Heart right ventricle (tissue), 16 donors: ENCODE measurements around the gene TSPAN11. TPM values are rescaled to one million over a fixed set of nuclear protein-coding genes. Genes with fewer than 3 reads are reported as not detected.

ENCODE experiments used
- ATAC-seq, 8 donors: fragments of 200-7000 bp; cut with Tn5 transposase; one replicate each; pipeline ENCODE4 v1.9.1; 2020; ENCODE audit warnings: mild to moderate bottlenecking in 8 of 8, moderate library complexity in 8 of 8, moderate number of reproducible peaks in 1 of 8
- DNase-seq, 2 donors: peaks; one replicate each; pipeline ENCODE4 v3.0.0-alpha.2; 2020
- H3K27ac ChIP-seq, 10 donors: fragments of 200-600 bp; sonication (generic) in 2 of 10; one replicate each; pipeline versions ENCODE4 v1.5.0 to v1.8.0; 2020 to 2022; ENCODE audit warnings: mild to moderate bottlenecking in 3 of 10
- H3K27me3 ChIP-seq, 7 donors: fragments of 200-600 bp; one replicate each; pipeline ENCODE4 v1.8.0; 2021 to 2022; ENCODE audit warnings: mild to moderate bottlenecking in 2 of 7
- H3K36me3 ChIP-seq, 9 donors: fragments of 200-600 bp; sonication (generic) in 1 of 9; one replicate each; pipeline versions ENCODE4 v1.5.0 to v1.8.0; 2020 to 2022; ENCODE audit warnings: mild to moderate bottlenecking in 2 of 9
- H3K4me1 ChIP-seq, 9 donors: fragments of 200-600 bp; sonication (generic) in 1 of 9; one replicate each; pipeline versions ENCODE4 v1.5.0 to v1.8.0; 2020 to 2022; ENCODE audit warnings: mild to moderate bottlenecking in 4 of 9
- H3K4me3 ChIP-seq, 10 donors: fragments of 200-600 bp; sonication (generic) in 2 of 10; one replicate each; pipeline versions ENCODE4 v1.5.0 to v1.8.0; 2020 to 2022; ENCODE audit warnings: mild to moderate bottlenecking in 7 of 10, moderate library complexity in 2 of 10
- H3K9me3 ChIP-seq, 11 donors: fragments of 200-600 bp in 10 of 11; sonication (generic) in 2 of 11; one replicate each; pipeline versions ENCODE4 v1.5.0 to v1.8.0; 2013 to 2022; ENCODE audit warnings: mild to moderate bottlenecking in 2 of 11, control low read depth in 1 of 11, moderate library complexity in 1 of 11
- CTCF ChIP-seq, 9 donors: fragments of 200-600 bp; sonication (generic) in 2 of 9; IDR thresholded peaks; one replicate each; pipeline versions ENCODE4 v1.5.0 to v1.8.0; 2021 to 2022; ENCODE audit warnings: antibody characterized with exemption in 9 of 9, mild to moderate bottlenecking in 5 of 9, moderate library complexity in 1 of 9
- WGBS, 2 donors: extraction: QIAGEN DNeasy Blood & Tissue Kit; methylation state at CpG; one replicate each; pipeline ENCODE4 v1.1.7; 2013; ENCODE audit warnings: inconsistent platforms in 1 of 2; 5-methylcytosine and 5-hydroxymethylcytosine counted together
- intact Hi-C, 10 donors: fragments of 100-400 bp; cut with DNase I; formaldehyde crosslinking; loops; one replicate each; pipeline versions ENCODE4 v1.11.1 to v1.14.2; 2022
- polyA plus RNA-seq, 2 donors: library from polyadenylated mRNA; stranded (reverse); fragments of 200-250 nt; gene quantifications; one replicate each; pipeline ENCODE4 v1.2.3, GENCODE V29; 2013
- total RNA-seq, 10 donors: library from RNA; stranded (reverse); fragmentation: NEBNext Ultra II Directional in 3 of 10; extraction: Animal tissue kit (Norgen Biotek cat#: 25700) in 3 of 10; gene quantifications; one replicate each; pipeline versions ENCODE4 v1.2.1 to v1.2.4, GENCODE V29; 2021 to 2023
- donor health status: Arrhythmogenic right ventricular cardiomyopathy.
- donor health status: ischemic (EF 13 %, LVEDD 7.1; RV severe dilation, severe dysfunction).
- donor health status: healthy with polysubstance abuse.
- donor health status: DM: no; HTN: yes; CAD: no.
- donor health status: DM: no; HTN: no; CAD: no.
- donor health status: ischemic (EF 25% LVEDD 6.9; RV normal size, moderate dysfunction).
- donor health status: ischemic (EF 25% LVEDD 5.7; RV mildly dilated, moderate dysfunction).
- donor health status: healthy.
- donor health status: DM: yes; HTN: yes; CAD: no.
- donor health status: Ischemic cardiomyopathy.
- donor health status: ischemic (EF 35%, LVEDD 5.7; RV mildly dilated, moderate dysfunction).
- donor health status: nonischemic (EF 11% LVEDD 7.7; RV severe dilation, severe dysfunction).
- donor health status: DM: yes; HTN: yes; CAD: no.
- donor health status: PGD.
- donor health status: ischemic (EF 29% LVEDD 5.4; RV normal size, mild dysfunction).
- donor health status: nonischemic (EF 23%, LVEDD 6.1; RV moderate dilation, normal function).

Gene TSPAN11
- total and polyA plus RNA-seq, 12 donors, result 0.60 to 2.9 (median 0.94) TPM

- Histone ChIP-seq H3K4me1 (no peaks in the 10 kb centered on the region), H3K36me3 (no peaks in the 10 kb centered on the region), H3K4me3 (no peak overlapping the region), H3K27ac (no peak overlapping the region), H3K9me3 (no peaks in the 10 kb centered on the region), H3K27me3 (peaks cover 0 to 3% (median 0%) of the 10 kb centered on the region in 7 donors)
- 48 to 55% methylated on average over 2 of the region's 2 CpGs for WGBS, 2 donors
- ATAC-seq (no peak), DNase-seq (no peak)
- intact Hi-C loops, result no loop called here
- TF ChIP-seq CTCF (IDR thresholded peaks at IDR 0.05), result no peak
Observed at GRCh38 chr12:30936036-30936435, 9.5 kb downstream of the TSPAN11 start.

- Histone ChIP-seq H3K9me3 (no peaks in the 10 kb centered on the region), H3K4me1 (no peaks in the 10 kb centered on the region), H3K27ac (no peak overlapping the region), H3K4me3 (no peak overlapping the region), H3K27me3 (peaks cover 0 to 3% (median 0%) of the 10 kb centered on the region in 7 donors), H3K36me3 (no peaks in the 10 kb centered on the region)
- intact Hi-C loops, result no loop called here
- WGBS, 2 donors, result 91 to 97% methylated on average over 4 of the region's 4 CpGs
- DNase-seq, result no peak
- ATAC-seq, result no peak
- TF ChIP-seq CTCF (IDR thresholded peaks at IDR 0.05), result no peak
Observed at GRCh38 chr12:30939234-30939633, 12.7 kb downstream of the TSPAN11 start.

- intact Hi-C loops, result no loop called here
- H3K36me3 ChIP-seq, result no peaks in the 10 kb centered on the region
- H3K27me3 ChIP-seq, result no peaks in the 10 kb centered on the region
- TF ChIP-seq CTCF (IDR thresholded peaks at IDR 0.05), result no peak
- H3K9me3 ChIP-seq, result no peaks in the 10 kb centered on the region
- H3K27ac ChIP-seq, result no peak overlapping the region
- DNase-seq (no peak), ATAC-seq (no peak)
- no peak overlapping the region for H3K4me3 ChIP-seq
- H3K4me1 ChIP-seq, result no peaks in the 10 kb centered on the region
- 70 to 83% methylated on average over 1 of the region's 1 CpG for whole genome bisulfite sequencing, 2 donors
Observed at GRCh38 chr12:30942486-30942885, 15.9 kb downstream of the TSPAN11 start.

- ATAC-seq, result no peak
- TF ChIP-seq CTCF (IDR thresholded peaks at IDR 0.05), result no peak
Observed at GRCh38 chr12:30942936-30943335, 16.4 kb downstream of the TSPAN11 start.

More at GRCh38 chr12:30942936-30943335, 16.4 kb downstream of the TSPAN11 start:
- Histone ChIP-seq H3K27ac (no peak overlapping the region), H3K27me3 (no peaks in the 10 kb centered on the region), H3K4me1 (no peaks in the 10 kb centered on the region), H3K4me3 (no peak overlapping the region), H3K9me3 (no peaks in the 10 kb centered on the region), H3K36me3 (no peaks in the 10 kb centered on the region)
- no peak for DNase-seq
- WGBS, 2 donors, result 86 to 88% methylated on average over 7 of the region's 7 CpGs
- intact Hi-C loops, result no loop called here
